ENCODE results near the gene GLI1. TPM values are rescaled to one million over a fixed set of nuclear protein-coding genes. Genes with fewer than 3 reads are reported as not detected.

GLI1 gene
- total RNA-seq, 1 experiment from 2014 or later = 6.4 TPM

DNA sequence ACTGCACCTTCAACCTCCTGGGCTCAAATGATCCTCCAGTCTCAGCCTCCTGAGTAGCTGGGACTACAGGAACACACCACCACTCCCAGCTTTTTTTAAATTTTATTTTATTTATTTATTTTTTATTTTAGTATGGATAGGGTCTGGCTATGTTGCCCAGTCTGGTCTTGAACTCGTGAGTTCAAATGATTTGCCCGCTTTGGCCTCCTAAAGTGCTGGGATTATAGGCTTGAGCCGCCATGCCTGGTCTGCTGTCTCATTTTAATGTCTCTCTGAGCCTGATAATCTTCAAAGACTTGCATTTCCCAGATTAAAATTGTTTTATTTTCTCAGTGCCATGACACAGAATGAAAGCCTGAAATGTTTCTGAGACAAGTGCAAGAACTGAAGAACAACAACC is 26.2 kb upstream of the GLI1 start:
- ATAC-seq (no peak), DNase-seq (ENCODE audit: low read depth, low spot score) (no peak)
- ChIA-PET POLR2A (interaction anchor here (0.6 kb wide), 1 partner anchor 169 kb away, joined by 3 read pairs; no protein-coding TSS in a partner anchor), CTCF (interaction anchor here (1.0 kb wide), 1 partner anchor 19 kb away, joined by 3 read pairs; no protein-coding TSS in a partner anchor), RAD21 (ENCODE audit: low non-redundant PET in 1 of 2, low total read pairs in 2 of 2, uncharacterized antibody in 2 of 2, unreplicated experiment in 2 of 2) (no interaction called here)
- Histone ChIP-seq H3K9ac (ENCODE audit: low read length) (no peak overlapping the region), H3K4me3 (replicated peaks in 1 of 2; ENCODE audit: low read depth in 1 of 2, low read length in 2 of 2) (no peak overlapping the region), H3K79me2 (ENCODE audit: insufficient read depth, low read length) (peaks cover 18% of the 10 kb centered on the region), H3K4me1 (ENCODE audit: control insufficient read depth in 1 of 2, insufficient read depth in 2 of 2, low read length in 2 of 2) (peaks cover 4 to 19% of the 10 kb centered on the region in 2 experiments; a peak in 3 of 4 replicates), H3K36me3 (ENCODE audit: control insufficient read depth in 1 of 2, insufficient read depth in 2 of 2, low read length in 2 of 2) (no peaks in the 10 kb centered on the region), H3K9me3 (ENCODE audit: control insufficient read depth in 1 of 2, insufficient read depth in 1 of 2, low read depth in 1 of 2, low read length in 2 of 2) (no peaks in the 10 kb centered on the region), H2AFZ (ENCODE audit: low read depth, low read length, poor library complexity, severe bottlenecking) (no peak overlapping the region), H3K27me3 (ENCODE audit: insufficient read depth, low read length) (no peaks in the 10 kb centered on the region), H3K4me2 (ENCODE audit: low read length) (no peak overlapping the region), H3K9me2 (ENCODE audit: insufficient read depth) (no peaks in the 10 kb centered on the region), H4K20me1 (ENCODE audit: insufficient read depth) (no peaks in the 10 kb centered on the region), H3K27ac (ENCODE audit: low read depth, low read length) (no peak overlapping the region)
- intact Hi-C loops (cut with micrococcal nuclease) = no loop called here
- TF ChIP-seq MAX (IDR thresholded peaks at IDR 0.05) (no peak), ATF3 (IDR thresholded peaks at IDR 0.05) (no peak), YY1 (IDR thresholded peaks at IDR 0.05; ENCODE audit: extremely low read depth, insufficient replicate concordance, low read depth, low read length) (no peak), ELF1 (IDR thresholded peaks at IDR 0.05; ENCODE audit: borderline replicate concordance, low read depth) (no peak), TCF7L2 (IDR thresholded peaks at IDR 0.05; ENCODE audit: borderline replicate concordance, extremely low read depth, insufficient read depth, insufficient read length) (no peak), SP1 (IDR thresholded peaks at IDR 0.05; ENCODE audit: low read depth) (no peak), EZH2phosphoT487 (IDR thresholded peaks at IDR 0.05; ENCODE audit: borderline replicate concordance) (no peak), ZNF274 (IDR thresholded peaks at IDR 0.05; ENCODE audit: low read depth, low read length) (no peak), ZFX (IDR thresholded peaks at IDR 0.05) (no peak), CEBPB (IDR thresholded peaks at IDR 0.05; ENCODE audit: low read depth) (no peak), SRF (IDR thresholded peaks at IDR 0.05; ENCODE audit: low read depth) (no peak), JUND (IDR thresholded peaks at IDR 0.05) (no peak), REST (IDR thresholded peaks at IDR 0.05; ENCODE audit: low read depth) (no peak), SIN3A (IDR thresholded peaks at IDR 0.05; ENCODE audit: low read depth) (no peak), POLR2A (IDR thresholded peaks at IDR 0.05; ENCODE audit: borderline replicate concordance, extremely low read depth, insufficient read depth, insufficient read length) (no peak)
- TF ChIP-seq, protein P1, sequence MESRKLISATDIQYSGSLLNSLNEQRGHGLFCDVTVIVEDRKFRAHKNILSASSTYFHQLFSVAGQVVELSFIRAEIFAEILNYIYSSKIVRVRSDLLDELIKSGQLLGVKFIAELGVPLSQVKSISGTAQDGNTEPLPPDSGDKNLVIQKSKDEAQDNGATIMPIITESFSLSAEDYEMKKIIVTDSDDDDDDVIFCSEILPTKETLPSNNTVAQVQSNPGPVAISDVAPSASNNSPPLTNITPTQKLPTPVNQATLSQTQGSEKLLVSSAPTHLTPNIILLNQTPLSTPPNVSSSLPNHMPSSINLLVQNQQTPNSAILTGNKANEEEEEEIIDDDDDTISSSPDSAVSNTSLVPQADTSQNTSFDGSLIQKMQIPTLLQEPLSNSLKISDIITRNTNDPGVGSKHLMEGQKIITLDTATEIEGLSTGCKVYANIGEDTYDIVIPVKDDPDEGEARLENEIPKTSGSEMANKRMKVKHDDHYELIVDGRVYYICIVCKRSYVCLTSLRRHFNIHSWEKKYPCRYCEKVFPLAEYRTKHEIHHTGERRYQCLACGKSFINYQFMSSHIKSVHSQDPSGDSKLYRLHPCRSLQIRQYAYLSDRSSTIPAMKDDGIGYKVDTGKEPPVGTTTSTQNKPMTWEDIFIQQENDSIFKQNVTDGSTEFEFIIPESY (IDR thresholded peaks at IDR 0.05; ENCODE audit: extremely low read depth, insufficient replicate concordance, low read length) = no peak
- no TSS peak for BruUV-seq (replicated peaks)

All from HCT116 (cell line).